Measurements from ENCODE around the gene PM20D1.
"Not testable (repeated sequence)": the region's sequence is repeated elsewhere in the genome, so short reads cannot be mapped to it uniquely, and the experiment has no call there.

GRCh38 chr1:205892175-205892574 lies 42.2 kb upstream of the PM20D1 start:
- not testable (repeated sequence) for TF ChIP-seq CTCF, POLR2A (IDR thresholded peaks at IDR 0.05)

Data from body of pancreas (tissue), 4 donors.